ENCODE measurements around the gene FAM20C. TPM values are rescaled to one million over a fixed set of nuclear protein-coding genes. Genes with fewer than 3 reads are reported as not detected.

Gene FAM20C
- total RNA-seq, 4 donors from 2014 or later, result 3.8 to 28.8 (median 16.4) TPM

DNA sequence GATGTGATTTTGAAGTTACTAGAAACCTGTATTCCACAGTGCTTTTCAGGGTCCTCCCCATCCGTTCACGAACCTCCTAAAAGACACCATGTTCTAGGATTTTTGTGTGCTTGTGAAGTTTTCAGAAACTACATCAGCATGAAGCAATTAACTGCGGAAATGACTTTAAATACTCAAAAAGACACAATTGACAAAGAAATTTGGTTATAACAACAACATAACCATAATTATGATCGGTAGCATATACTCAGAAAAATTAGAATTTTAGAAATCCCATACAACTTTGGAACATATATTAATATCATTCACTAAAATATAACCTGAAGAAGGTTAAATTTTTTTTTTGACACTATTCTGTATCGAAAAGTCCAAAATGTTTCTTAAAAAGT lies 43.8 kb upstream of the FAM20C start:
- Histone ChIP-seq H3K36me3 (no peaks in the 10 kb centered on the region), H3K27ac (peak overlapping the region; percentile 86 to 94), H3K9me3 (no peaks in the 10 kb centered on the region), H3K27me3 (no peaks in the 10 kb centered on the region), H3K4me3 (peak overlapping the region; percentile 36 to 67), H3K4me1 (no peaks in the 10 kb centered on the region)
- no peak for DNase-seq
- no peak for TF ChIP-seq POLR2A (IDR thresholded peaks at IDR 0.05)
- TF ChIP-seq, protein P1, sequence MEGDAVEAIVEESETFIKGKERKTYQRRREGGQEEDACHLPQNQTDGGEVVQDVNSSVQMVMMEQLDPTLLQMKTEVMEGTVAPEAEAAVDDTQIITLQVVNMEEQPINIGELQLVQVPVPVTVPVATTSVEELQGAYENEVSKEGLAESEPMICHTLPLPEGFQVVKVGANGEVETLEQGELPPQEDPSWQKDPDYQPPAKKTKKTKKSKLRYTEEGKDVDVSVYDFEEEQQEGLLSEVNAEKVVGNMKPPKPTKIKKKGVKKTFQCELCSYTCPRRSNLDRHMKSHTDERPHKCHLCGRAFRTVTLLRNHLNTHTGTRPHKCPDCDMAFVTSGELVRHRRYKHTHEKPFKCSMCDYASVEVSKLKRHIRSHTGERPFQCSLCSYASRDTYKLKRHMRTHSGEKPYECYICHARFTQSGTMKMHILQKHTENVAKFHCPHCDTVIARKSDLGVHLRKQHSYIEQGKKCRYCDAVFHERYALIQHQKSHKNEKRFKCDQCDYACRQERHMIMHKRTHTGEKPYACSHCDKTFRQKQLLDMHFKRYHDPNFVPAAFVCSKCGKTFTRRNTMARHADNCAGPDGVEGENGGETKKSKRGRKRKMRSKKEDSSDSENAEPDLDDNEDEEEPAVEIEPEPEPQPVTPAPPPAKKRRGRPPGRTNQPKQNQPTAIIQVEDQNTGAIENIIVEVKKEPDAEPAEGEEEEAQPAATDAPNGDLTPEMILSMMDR (IDR thresholded peaks at IDR 0.05), result no peak
- intact Hi-C loops (cut with DNase I; ENCODE audit: low total_unique reads), result no loop called here

- Histone ChIP-seq H3K36me3 (no peaks in the 10 kb centered on the region), H3K9me3 (no peaks in the 10 kb centered on the region), H3K27me3 (no peaks in the 10 kb centered on the region), H3K27ac (peak overlapping the region; percentile 86 to 94), H3K4me1 (no peaks in the 10 kb centered on the region), H3K4me3 (peak overlapping the region; percentile 36 to 67)
- intact Hi-C loops (cut with DNase I; ENCODE audit: low total_unique reads), result no loop called here
- peak; percentile 97 to 99 for DNase-seq
- TF ChIP-seq POLR2A (IDR thresholded peaks at IDR 0.05), result peak; percentile 80 to 86
- TF ChIP-seq, protein P1 (IDR thresholded peaks at IDR 0.05), result peak in 3 of 4 experiments; percentile 8 to 44 (median 33)
Measured at GRCh38 chr7:148932-149790, 43.2 kb upstream of the FAM20C start.

- intact Hi-C loops (cut with DNase I; ENCODE audit: low total_unique reads), result loop anchor here (5.0 kb wide), 1 partner anchor 42 kb away; the partner anchor contains the start of gene FAM20C
- H3K27me3 ChIP-seq, result no peaks in the 10 kb centered on the region
- peak in 1 of 2 donors; percentile 48 for DNase-seq
Measured at GRCh38 chr7:149791-150636, 42.4 kb upstream of the FAM20C start.

DNA sequence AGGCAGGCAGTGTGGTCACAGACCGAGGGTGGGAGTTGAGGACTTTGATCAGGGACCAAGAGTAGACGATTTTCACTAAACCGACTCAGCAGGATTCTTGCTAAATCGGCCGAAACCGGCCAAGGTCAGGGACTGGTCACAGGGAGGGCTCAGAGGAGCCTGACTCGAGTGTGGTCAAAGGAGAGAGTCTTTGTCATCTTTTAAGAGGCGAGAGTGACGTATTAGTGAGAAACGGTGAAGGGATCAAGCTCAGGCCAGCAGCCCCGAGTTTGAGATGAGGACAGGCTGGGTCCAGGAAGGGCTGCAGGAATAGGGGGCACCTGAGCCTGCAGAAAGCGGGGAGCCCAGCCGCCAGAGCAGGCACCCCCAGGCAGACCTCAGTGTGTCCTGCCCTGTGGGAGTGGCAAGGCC lies 41.6 kb upstream of the FAM20C start:
- no peaks in the 10 kb centered on the region for H3K4me1 ChIP-seq
- H3K27me3 ChIP-seq, result no peaks in the 10 kb centered on the region
- intact Hi-C loops (cut with DNase I; ENCODE audit: low total_unique reads), result loop anchor here (5.0 kb wide), 1 partner anchor 41 kb away; the partner anchor contains the start of gene FAM20C
- H3K4me3 ChIP-seq, result no peak overlapping the region
- H3K9me3 ChIP-seq, result no peaks in the 10 kb centered on the region
- DNase-seq, result peak in 1 of 2 donors; percentile 22
- H3K36me3 ChIP-seq, result no peaks in the 10 kb centered on the region
- H3K27ac ChIP-seq, result no peak overlapping the region
- TF ChIP-seq, protein P1 (IDR thresholded peaks at IDR 0.05), result no peak
- TF ChIP-seq POLR2A (IDR thresholded peaks at IDR 0.05), result no peak

More at GRCh38 chr7:149791-150636, 42.4 kb upstream of the FAM20C start:
- H3K4me3 ChIP-seq, result peak overlapping the region; percentile 36 to 67
- H3K9me3 ChIP-seq, result no peaks in the 10 kb centered on the region
- TF ChIP-seq POLR2A (IDR thresholded peaks at IDR 0.05), result no peak
- TF ChIP-seq, protein P1 (IDR thresholded peaks at IDR 0.05), result no peak
- H3K27ac ChIP-seq, result peak overlapping the region; percentile 86 to 94
- H3K4me1 ChIP-seq, result no peaks in the 10 kb centered on the region
- no peaks in the 10 kb centered on the region for H3K36me3 ChIP-seq
